Upper lobe of left lung (tissue), 4 donors: ENCODE data around the gene RASAL1.

Experiments
- CTCF ChIP-seq, 6 experiments: fragments of 450-650 bp in 4 of 6; fragments of 200-600 bp in 2 of 6; sonication (generic) in 2 of 6; IDR thresholded peaks; one replicate each; pipeline ENCODE4 v1.5.1; 2016 to 2019; ENCODE audit warnings: antibody characterized with exemption in 6 of 6
- EP300 ChIP-seq, 4 donors: sonication (generic); formaldehyde crosslinking; IDR thresholded peaks; one replicate each; pipeline ENCODE4 v1.5.1; 2017; ENCODE audit warnings: antibody characterized with exemption in 4 of 4, control low read depth in 2 of 4
- POLR2A ChIP-seq, 4 donors: fragments of 450-650 bp; IDR thresholded peaks; one replicate each; pipeline ENCODE4 v1.5.1; 2016 to 2017; ENCODE audit warnings: antibody characterized with exemption in 4 of 4, mild to moderate bottlenecking in 2 of 4
- POLR2AphosphoS5 ChIP-seq, 2 donors: sonication (generic); formaldehyde crosslinking; IDR thresholded peaks; one replicate each; pipeline ENCODE4 v1.5.1; 2017; ENCODE audit warnings: antibody characterized with exemption in 2 of 2

- TF ChIP-seq POLR2AphosphoS5 (IDR thresholded peaks at IDR 0.05) (no peak), CTCF (IDR thresholded peaks at IDR 0.05) (no peak), EP300 (IDR thresholded peaks at IDR 0.05) (no peak), POLR2A (IDR thresholded peaks at IDR 0.05) (no peak)
Measured at GRCh38 chr12:113077859-113078255, 57.7 kb downstream of the RASAL1 start.
